ENCODE data around the gene TMEM115.

The TMEM115 gene

DNA sequence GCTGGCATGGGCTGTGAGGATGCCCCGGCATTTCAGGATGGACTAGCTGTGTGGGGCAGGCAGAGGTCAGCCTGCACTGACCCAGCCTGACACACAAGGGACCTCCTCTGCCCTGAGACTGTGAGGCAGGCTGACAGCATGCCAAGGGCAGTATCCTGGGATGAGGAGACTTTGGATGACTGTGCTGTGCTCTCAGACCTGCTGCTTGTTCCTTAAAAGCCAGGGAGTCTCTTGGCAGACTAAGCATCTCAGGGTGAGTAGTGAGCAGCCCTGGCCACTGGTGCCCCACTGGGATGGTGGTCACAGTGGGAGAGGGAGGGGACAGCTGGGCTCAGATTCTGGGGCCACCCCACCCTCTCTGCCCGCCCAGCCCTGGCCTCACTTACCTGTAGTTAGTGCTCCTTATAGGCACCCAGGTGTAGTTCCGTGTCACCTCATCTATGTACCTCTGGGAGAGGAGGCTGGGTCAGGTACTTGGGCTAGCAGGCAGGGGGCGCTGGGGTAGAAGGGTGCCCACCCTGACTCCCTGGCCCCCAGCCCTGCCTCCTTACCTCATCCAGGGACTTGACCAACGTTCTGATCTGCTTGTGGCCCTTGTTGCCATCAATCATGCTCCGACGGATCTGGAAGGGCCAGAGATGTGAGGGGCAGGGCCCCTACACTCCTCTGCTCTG, 16.1 kb upstream of the TMEM115 start:
- DNase-seq: no peak

DNA sequence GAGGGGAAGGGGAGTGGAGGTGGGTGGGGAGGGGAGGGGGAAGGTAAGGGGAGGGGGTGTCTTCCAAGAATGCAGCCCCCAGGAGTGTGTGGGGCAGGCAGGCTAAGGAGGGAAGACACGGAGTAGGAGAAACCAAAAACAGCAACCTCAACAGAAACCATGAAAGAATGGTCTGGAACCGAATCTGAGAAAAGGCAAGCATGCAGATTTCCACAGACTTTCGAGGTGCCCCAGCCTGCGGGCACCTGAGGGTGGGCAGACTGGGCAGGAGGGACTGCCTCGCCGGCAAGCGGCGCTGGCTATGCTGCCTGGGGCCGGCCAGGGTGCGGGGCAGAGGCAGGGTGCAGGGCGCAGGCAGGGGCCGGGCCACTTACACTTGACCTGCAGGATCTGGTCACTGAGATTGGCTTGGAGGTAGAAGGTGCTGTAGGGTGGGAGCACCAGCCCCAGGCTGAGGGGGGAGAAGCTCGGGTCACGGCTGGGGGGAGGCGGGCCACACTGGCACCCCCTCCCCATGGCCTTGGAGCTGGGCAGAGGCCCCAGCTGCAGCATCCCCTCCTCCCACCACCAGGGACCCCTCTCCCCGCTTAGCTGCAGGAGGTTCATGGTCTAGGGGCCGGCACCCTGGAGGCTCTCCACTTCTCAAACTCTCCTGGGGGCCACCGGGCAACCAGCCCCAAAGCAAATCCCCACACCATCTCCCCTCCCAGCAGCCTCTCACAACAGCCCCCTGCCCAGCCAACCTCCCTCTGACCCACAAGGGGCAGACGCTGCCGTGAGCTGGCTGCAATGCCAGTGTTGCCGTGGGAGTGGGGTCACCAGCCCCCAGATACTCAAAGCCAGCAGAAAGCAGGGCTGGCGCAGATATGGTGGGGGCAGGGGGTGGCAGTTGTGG, 15.3 kb upstream of the TMEM115 start:
- no peak for DNase-seq

DNA sequence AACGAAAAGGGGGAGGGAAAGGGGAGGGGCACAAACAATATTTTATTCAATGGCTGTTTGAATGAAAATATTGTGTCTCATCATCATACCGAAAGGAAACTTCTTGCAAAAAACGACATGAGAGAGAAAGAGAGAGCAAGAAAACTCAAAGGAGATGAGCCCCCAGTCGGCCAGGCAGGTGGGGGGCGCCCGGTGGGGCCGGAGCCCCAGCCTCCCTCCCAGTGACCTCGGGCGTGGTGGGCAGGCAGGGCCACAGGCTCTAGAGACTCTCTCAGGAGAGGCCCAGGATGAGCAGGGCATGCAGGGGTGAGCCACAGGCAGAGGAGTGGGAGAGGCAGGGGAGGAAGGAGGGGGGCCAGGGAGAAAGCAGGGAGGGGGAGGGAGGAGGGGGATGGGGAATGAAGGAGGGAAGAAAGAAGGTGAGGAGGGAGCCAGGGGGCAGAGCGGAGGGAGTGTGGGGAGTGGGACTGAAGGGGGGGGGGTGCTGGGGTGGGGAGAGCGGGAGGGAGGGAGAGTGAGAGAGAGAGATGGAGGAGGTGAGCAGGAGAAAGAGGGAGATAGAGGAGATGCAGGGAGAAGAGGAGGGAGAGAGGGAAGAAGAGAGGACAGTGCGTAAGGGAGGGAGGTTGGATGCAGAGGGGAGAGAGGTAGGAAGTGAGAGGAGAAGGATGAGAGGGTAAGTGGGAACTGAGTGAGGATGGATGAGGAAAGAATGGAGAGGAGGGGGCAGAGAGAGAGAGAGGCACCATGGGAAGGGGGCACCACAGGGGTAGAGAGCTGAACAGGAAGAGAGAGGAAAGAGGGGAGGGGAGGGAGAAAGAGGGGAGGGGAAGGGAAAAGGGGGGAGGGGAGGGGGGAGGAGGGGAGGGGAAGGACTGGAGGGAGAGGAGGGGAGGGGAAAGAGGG, 14.1 kb upstream of the TMEM115 start:
- no peak for DNase-seq

DNA sequence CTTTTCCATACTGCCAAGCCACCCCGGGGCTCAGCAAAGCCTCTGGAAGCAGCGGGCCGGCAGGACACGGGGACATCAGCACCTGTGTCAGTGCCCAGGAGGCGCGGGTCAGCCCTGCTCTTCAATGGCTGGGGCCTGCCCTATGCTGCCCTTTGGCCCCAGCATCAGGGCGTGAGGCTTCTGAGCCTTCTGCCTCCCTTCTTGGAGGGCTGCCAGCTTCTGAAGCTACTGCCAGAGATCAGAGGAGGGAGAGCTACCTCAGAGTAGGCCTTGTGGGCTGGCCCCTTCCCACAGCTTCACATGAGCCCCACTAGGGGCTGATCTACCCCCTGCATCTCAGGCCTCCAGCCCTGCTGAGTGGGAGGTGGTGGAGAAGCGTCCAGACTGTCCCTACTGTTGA, 13.0 kb upstream of the TMEM115 start:
- no peak for DNase-seq

DNA sequence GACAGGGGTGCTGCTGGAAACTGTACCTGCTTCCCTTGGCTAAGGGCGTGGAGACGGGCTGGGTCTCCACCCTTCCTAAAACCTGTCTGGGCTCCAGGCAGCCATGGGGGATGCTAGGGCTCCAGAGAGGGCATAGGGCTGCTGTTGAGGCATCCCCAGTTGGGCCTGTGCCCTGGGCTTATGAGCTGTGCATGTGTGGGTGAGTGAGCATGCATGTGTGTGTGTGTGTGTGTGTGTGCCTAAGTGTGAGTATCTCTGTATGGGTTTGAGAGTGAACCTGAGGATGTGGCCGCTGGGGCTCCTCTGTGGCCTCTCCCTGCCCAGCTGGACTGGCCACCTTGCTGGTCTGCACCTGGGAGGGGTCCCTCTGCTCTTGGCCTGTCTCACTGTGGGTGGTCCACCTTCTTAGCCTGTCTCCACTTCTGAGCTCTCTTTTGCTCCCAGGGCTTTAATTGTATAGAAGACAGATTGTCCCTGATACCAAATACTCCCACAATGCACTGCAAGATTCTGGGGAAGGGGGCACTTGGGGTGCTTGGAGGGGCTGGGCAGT, 11.9 kb upstream of the TMEM115 start:
- no peak for DNase-seq

DNA sequence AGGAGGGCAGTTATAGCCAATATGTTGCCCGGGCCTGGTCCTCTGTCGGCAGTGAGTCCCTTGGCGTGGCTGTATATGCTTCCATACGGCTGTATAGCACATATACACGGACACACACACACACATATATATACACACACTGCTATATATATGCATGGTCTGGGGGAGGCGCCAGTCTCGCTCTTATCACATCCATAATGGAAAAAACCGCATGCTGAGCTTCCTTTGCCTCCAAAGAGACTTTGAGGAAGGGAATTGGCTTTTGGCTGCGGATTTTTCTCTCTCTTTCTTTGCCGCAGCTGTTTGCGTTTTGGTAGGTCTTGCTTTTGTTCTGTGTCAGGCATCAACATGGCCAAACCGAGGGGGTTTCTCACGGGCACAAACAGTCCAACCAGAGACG, 11.3 kb upstream of the TMEM115 start:
- no peak for DNase-seq

DNA sequence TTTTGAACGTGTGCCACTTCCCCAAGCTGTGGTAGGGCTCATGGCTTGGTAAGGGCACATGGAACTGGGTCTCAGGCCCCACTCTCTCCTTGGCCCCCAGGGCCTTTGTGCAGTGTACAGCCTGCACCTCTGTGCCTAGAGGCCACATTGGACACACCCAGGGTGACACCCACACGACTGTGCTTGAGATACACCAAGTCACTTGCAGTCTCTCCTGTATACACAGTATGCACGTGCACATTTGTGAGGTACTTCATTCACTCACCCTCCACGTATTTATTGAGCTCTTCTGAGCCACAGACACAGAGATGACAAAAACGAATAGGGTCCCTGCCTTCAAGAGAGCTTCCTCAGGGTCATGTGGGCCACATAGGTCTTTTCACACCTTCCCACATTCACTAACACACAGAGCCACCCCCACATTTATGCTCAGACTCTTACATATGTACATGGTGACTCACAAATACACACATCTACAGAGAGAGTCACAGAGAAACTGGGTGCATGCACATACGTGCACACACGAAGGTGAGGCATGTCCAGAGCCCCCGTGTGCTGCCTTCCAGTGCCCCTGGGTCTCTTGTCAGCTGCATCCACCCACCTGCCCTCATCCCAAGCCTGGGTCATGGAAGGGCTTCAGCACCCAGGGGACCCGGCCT, 9.8 kb upstream of the TMEM115 start:
- DNase-seq: no peak

DNA sequence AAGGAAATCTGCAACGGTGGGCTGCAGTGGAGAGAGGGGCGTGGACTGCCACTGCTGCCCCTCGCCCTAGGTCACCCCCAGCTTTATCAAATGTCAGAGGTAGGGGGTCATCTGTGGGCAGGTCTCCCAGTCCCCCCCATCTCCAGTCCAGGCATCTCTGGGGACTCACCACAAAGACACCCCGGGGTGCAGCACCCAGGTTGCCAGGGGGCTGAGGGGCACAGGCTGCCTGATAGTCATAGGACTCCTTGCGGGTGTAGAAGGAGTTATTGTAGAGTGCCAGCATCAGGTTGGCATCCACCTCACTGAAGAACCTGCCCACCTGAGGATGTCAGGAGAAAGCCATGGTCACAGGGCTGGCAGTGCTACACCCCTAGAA, 6.5 kb upstream of the TMEM115 start:
- DNase-seq: no peak

DNA sequence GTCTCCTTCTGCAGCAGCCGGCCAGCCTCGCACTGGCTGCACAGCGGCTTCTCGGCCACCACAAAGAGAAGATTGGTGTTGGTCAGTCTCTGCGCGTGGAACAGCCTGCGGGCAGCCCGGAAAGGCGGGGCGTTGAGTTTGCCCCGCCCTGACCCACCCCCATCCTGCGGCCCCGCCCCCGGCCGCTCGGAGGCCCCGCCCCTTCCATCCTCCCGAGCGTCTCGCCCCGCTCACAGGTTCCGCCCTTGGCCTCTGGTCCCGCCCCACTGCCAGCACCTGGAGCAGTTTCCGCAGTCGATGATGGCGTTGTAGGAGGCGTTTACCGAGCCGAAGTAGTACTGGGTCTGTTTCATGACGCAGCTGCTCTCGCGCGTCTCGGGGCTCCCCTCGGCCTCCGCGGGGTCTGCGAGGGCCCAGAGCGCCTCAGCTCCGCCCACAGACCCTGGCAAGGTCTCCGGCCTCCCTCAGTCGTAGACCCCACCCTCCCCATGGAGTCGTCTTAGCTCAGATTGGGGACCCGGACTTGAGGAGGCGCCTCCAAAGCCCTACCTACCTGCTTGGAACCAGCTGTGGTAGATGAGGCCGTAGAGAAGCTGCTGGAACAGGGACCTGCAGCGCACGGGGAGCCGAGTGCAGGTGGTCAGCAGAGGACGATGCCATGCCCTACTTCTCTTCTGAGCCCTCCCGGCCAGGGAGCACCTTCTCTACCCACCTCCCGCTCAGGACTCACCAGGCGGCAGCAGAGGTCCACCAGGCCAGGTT, 5.9 kb upstream of the TMEM115 start:
- DNase-seq: peak; percentile 94

DNA sequence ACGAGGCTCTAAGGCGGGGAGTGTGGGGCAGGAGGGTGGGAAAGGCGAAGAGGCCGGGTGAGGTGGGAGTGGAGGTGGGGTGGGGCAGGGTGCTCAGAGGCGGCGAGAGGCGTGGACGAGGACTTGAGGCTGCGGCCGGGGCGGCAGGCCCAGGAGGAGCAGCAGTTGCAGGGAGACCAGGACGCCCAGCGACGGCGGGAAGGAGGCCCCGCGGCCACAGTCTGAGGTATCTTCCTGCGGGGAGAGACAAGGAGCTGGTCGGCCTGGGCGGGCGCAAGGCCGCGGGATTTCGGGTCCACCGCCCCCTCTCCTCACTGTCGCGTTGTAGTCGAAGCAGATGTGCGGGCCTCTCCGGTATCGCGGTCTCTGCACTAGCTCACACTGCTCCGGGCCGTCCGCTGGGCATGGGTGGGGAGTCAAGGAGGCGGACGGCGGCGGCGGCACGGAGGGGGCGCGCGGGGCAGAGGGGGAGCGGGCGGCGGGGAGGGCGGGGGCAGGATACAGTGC, 5.3 kb upstream of the TMEM115 start:
- DNase-seq: no peak

DNA sequence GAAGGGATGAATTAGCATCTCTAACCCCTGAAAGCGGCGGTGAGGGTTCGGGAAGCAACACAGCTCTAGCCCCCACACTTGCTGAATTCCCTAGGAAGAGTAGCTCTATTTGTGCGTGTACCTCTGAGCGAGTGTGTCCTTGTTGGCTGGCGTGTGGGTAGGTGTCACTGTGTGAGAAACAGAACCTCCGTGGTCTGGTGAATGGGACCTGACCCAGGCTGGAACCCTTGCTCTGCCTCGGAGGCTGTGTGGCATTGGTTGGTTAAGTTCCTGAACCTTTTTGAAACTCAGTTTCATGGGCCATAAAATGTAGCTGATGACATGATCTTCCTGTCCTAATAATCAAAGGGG, 414 bp upstream of the TMEM115 start:
- DNase-seq: no peak

DNA sequence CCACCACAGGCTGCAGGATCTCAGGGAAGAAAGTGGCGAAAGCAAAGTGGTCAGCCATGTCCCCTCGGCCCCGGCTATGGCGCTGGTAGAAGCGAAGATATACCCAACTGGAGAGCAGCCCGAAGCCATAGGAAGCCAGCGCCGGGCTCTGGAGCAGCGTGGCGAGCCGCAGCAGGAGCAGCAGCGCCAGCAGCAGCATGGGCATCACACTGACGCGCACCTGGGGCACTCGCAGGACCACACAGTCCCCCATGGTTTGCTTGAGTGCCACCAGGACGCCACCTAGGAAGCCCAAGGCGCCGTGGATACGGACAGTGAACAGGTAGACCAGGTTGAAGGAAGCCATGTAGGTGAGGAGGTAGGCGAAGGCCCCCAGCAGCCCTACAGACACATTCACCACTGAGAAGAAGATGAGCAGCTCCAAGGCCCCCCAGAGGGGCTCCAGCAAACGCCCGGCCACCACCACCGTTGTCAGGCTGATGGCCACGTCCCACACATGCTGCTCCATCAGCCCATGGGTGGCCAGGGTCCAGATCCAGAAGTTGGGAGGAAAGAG, 888 bp downstream of the TMEM115 start:
- DNase-seq: no peak

DNA sequence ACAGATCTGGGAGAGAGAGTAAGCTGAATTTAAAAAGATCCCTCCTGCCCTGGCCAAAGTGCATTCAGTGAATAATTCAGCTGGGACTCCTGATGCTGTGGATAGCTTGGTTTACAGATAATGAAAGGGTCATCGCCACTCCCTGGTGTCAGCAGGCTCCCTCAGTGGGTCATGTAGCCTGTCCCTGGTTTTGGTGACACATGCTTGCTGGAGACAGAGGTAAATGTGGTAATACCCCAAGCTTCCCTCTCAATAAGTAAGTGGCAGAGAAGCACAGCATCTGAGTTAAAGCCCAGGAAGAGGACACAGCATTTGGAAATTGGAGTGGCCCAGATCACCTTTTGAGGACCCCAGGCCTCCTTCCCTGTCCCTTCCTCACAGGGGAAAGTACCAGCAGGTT, 1.8 kb downstream of the TMEM115 start:
- DNase-seq: no peak

DNA sequence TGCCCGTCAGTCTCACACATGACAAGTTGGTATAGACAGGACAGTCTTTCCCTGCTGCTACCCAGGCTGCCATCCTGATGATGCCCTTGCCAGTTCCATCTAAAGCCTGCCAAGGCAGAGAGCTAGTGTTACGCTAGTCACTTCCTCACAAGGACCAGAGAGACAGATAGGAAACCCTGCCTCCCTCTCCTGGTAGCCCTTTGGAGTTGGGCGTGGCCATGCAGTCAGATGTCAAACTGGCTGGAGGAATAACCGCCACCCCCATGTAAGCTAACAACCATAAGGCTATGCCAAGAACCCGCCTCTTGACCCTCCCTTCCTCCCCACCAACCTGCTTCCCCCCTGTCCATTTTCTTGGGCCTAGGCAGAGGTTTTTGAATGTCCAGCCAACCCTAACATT, 2.8 kb downstream of the TMEM115 start:
- no peak for DNase-seq

DNA sequence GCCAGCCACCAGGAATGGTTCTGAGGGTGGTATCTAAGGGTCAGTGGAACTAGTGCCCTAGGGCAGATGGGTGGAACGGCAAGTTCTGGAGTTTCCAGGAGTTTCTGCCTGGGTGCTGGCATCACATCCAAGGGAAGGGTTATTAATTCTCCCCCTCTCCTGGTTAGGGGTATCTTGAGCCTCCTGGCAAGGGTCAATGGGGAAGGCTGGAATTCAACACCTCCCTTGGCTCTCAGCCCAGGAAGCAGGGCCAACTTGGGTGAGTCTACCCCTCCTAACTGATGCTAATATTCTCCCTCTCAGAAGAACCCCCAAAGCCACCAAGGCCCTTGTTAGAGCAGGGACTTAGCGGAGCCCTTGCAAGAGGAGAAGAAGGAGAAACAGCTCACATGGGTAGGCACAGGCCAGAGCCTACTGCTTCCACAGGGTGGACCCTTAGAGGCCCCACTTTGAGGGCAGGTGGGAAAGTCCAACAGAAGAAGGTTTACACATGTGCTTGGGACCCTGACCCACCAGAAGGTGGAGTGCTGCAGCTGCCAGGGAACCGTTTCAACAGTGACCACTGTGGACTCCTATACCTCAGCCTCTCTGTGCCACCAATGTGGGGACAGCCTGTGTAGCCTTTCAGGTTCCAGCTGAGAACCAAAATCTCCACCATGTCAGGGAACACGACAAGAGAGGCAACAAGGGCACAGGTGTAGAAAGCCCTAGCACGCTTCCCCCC, 3.3 kb downstream of the TMEM115 start:
- no peak for DNase-seq

DNA sequence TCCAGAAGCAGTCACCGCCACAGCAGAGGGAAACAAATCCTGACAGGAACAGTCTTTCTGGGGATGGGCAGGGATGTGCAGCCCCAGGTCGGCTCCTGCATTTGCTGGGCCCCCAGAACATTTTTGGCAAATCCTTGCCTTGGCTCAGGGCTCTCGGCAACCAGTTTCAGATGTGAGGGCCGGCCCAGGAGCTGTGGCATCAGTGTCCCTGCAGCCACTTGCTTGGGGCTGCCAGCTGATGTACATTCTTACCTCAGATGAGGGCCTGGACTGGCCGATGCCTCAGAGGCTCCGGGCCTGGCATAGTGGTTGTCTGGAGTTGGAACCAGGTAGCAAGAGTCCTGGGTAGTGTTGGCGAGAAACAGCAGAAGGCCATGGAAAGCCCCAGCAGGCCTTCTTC, 4.5 kb downstream of the TMEM115 start:
- no peak for DNase-seq

DNA sequence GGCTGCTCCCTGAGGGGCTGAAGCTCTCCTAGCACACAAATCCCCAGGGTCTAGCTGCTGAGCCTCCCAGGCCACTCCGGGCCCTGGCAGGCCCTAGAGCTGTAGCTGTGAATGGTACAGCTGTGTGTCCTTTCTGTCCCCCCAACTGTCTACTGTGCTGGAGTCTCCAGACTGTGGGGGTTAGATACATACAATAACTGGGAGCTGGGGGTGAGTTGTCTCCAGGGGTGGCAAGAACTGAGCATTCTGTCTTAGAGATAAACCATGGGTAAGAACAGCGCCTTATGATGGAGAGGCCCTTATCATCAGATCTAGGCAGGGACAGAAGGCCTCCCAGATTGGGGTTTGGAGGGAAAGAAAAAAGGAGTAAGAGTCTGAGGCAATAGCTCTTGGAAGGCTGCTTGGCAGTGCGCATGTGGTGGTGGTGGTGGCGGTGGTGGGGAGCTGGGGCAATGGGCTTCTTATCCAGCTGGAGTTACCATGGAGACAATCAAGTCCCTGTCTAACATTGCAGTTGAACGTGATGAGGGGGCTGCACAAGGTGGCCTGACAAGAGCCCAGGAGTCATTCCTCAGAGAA, 5.0 kb downstream of the TMEM115 start:
- DNase-seq: no peak

DNA sequence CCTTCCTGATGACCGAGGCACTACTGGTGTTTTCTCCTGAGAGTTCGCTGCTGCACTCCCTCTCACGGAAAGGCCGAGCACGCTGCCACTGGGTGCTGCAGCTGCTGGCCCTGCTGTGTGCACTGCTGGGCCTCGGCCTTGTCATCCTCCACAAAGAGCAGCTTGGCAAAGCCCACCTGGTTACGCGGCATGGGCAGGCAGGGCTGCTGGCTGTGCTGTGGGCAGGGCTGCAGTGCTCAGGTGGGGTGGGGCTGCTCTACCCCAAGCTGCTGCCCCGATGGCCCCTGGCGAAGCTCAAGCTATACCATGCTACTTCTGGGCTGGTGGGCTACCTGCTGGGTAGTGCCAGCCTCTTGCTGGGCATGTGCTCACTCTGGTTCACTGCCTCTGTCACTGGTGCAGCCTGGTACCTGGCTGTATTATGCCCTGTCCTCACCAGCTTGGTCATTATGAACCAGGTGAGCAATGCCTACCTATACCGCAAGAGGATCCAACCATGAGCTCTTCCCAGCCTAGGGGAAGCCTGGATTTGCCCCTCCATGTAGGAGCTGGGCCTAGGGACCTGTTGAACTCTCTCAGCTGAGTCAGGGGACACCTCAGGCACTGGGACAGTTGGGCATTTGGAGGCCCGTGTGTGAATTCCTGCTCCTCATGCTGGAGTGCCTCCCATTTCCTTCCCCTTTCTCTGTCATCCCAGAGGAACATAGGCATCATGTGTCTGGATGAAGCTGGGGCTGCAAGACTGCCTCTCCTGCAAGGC, 5.9 kb downstream of the TMEM115 start:
- no peak for DNase-seq

DNA sequence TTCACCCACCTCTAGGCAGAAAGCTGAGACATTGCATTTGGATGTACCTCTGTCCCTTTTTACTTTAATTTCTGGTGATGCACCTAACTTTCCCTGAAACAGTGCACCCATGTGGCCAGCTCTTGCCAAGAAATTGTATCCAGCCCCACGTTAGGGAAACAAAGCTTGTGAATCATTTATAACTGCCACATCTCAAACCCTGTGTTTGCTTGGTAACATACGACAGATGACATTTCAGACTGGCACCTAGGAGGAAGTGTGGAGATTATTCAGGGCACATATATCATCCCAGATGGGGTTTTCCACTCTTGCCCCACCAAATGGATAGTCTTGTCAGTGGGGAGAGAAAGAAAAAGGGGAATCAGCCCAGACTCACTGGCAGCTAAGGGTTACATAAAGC, 6.5 kb downstream of the TMEM115 start:
- no peak for DNase-seq

DNA sequence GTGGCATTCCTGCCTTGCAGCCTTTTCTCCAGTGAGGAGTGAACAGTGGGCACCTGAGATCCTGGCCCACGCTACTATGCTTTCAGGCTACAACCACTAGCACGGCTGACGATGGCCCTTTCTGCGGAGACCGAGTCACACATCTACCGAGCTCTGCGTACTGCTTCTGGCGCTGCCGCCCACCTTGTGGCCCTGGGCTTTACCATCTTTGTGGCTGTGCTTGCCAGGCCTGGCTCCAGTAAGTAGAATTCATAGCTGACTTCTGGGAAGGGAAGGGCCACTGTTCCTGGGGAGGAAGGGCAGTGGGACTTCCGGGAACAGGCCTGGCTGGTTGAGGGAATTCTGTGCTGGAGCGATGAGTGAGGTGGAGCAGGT, 8.0 kb downstream of the TMEM115 start:
- no peak for DNase-seq
